ENCODE data around the gene SERP1.

- TF ChIP-seq CTCF (IDR thresholded peaks at IDR 0.05), result no peak
- no peak for TF ChIP-seq POLR2A (IDR thresholded peaks at IDR 0.05)
Measured at GRCh38 chr3:150535204-150535603, 11.1 kb downstream of the SERP1 start.
